GM18873 (cell line): ENCODE data around the gene MRGPRE.

ENCODE experiments used
- ATAC-seq: cut with Tn5 transposase; IDR thresholded peaks from one replicate; pipeline ENCODE4 v1.9.1; 2021; ENCODE audit warnings: mild to moderate bottlenecking, moderate library complexity, moderate number of reproducible peaks; ENCODE audit not compliant: unreplicated experiment, low FRiP score

Gene MRGPRE

DNA sequence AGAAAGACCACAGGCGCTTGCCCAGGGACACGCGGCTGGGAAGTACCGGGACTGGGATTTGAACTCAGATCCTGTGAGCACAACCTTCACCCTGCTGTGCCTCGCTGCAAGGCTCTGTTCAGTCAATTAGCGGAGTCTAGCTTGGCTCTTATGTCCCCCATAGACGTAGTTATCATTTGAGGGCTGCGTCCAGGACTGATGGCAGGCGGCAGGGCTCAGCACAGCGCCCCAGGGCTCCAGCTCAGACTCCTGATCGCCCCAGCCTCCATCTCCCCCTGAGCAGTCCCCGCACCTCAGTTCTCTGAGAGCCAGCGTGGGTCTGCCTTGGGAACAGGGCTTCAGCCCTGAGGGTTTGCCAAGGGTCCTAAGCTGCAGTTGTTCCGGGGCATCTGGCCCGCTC is 33.4 kb downstream of the MRGPRE start:
- no peak for ATAC-seq

GRCh38 chr11:3197878-3198528 is 34.2 kb downstream of the MRGPRE start:
- no peak for ATAC-seq

DNA sequence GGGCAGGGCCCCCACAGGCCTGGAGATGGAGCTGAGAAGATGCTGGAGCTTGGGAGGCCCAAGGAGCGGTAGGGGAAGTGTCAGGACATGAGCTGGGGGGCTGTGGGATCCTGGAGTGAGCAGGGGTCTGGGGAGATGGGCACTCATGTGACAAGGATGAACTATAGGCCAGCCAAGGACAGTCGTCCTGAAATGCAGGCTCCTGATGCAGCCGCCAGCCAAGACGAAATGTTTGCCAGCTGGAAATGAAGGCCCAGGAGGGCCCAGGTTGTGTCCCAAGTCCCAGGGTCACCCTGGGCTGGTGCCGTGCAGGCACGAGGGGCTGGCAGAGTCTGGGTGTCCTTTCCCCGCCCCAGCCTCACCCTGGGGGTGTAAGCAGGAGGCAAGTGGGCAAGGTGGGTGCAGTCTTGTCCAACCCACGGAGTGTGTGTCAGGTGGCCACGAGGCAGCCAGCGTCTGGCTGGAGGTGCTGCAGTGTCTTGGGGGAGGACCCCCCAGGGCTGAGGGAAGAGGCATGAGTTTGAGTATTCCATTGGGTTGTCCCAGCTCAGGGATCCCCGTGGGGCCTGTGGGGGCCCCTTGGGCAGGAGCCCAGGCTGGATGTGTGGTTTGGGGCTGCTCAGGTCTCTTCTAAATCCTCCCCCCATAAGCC is 35.0 kb downstream of the MRGPRE start:
- ATAC-seq, result no peak

GRCh38 chr11:3196161-3197043 is 35.8 kb downstream of the MRGPRE start:
- ATAC-seq, result no peak

DNA sequence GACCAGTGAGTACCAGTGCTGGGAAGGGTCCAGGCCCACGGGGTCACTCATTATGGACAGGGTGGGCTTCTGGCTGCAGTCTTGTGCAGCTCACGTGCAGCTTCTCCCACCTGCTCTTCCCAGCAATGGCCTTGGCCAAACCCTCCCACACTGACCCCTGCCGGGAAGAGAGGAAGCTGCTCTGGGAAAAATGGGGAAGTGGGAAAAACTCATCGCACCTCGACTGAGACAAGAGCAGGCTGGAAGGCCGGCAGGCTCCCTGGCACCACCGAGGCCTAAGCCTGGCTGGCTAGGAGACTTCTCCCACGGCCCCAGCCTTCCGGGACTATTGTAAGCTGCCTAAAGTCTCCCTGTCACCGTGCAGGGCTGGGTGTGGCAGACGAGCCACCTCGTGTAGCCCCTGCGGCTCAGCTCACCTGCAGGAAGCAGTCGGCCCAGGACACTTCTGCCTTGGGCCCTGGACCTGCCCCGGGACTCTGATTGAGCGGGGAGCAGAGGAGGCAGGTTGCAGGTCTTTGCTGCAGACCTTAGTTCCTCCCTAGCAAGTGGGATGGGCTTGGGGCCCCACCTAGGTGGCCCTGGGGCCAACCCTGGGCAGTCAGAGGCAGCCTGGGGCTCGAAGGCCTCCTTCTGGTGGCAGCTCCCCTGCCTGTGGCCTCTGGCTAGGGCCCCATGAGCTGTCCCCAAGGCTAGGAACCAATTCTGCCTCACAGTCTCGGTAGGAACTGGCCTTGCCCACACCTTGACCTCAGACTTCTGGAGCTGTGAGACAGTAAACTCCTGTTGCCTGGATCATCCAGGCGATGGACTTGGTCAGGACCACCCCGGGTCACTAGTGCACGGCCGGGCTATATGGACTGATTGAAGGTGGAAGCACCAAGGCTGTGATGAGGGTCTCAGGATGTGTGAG is 36.7 kb downstream of the MRGPRE start:
- ATAC-seq, result no peak

DNA sequence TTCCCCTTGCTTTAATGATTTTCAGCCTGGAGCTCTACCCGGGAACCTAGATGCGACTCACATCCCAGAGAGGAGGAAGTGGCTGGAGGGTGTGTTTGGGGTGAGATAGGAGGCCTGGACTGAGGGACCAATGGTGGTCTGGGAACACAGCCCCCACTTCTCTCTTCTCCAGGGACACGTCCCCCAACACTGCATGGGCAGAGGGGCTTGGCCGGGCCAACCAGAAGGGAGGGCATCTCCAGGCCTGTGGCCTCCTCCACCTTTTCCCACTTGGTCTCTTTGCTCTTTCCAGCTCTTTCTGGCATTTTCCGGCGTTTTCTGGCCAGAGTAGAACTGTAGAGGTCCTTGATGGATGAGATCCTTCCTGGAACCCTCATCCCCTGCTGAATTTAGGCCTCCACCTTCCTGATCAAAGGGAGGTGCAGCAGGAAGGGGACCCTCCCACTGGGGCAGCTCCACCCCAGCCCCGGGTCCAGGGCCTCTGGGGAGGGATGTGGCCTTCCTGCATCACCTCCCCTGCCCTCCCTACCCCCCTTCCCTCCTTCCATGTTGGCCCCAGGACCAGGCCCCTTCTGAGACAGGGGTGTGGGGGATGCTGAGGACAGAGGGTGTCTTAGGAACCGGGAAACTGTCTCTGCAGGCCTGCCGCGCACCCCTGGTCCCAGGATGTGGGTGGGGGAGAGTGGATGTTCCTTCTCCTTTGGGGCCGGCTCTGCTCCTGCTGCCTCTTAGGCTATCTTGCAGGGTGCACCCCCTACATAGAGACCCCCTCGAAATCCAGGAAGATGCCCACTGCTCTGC is 38.0 kb downstream of the MRGPRE start:
- no peak for ATAC-seq

DNA sequence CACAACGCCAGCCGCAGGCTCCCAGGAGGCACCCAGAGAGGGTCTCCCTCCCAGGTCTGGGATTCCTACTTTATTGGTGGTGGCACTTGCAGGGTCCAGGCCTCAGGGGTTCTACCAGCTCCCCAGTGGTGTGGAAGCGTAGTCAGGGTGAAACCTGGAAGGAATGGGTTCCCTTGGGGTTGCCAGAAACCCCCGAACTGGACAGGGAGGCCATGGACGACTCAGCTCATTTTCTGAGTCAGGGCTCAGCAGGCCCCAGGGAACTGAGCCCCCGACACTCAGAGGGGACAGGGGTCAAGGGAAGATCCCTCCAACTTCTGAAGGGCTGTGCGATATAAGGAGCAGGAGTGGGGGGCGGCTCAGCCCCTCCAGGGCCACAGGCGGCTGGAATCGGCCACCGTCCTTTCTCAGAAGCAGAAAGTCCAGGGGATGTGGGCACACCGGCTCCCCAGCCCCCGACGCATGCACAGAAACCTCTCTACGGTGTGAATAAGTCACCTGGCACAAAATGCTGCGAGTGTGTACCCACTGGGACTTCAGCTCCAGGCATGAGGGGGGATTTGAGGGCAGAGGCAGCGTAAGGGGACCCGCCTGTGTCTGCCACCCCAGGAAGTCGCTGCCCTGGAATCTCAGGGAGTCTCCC is 38.7 kb downstream of the MRGPRE start:
- ATAC-seq, result no peak

GRCh38 chr11:3192511-3193372 is 39.5 kb downstream of the MRGPRE start:
- no peak for ATAC-seq

- ATAC-seq, result no peak
Observed at GRCh38 chr11:3191586-3192324, 40.5 kb downstream of the MRGPRE start.

GRCh38 chr11:3190600-3190999 is 41.6 kb downstream of the MRGPRE start:
- no peak for ATAC-seq

GRCh38 chr11:3189886-3190583 is 42.2 kb downstream of the MRGPRE start:
- no peak for ATAC-seq

- no peak for ATAC-seq
Observed at GRCh38 chr11:3189196-3189843, 42.9 kb downstream of the MRGPRE start.

- ATAC-seq, result no peak
Observed at GRCh38 chr11:3188496-3189195, 43.6 kb downstream of the MRGPRE start.

DNA sequence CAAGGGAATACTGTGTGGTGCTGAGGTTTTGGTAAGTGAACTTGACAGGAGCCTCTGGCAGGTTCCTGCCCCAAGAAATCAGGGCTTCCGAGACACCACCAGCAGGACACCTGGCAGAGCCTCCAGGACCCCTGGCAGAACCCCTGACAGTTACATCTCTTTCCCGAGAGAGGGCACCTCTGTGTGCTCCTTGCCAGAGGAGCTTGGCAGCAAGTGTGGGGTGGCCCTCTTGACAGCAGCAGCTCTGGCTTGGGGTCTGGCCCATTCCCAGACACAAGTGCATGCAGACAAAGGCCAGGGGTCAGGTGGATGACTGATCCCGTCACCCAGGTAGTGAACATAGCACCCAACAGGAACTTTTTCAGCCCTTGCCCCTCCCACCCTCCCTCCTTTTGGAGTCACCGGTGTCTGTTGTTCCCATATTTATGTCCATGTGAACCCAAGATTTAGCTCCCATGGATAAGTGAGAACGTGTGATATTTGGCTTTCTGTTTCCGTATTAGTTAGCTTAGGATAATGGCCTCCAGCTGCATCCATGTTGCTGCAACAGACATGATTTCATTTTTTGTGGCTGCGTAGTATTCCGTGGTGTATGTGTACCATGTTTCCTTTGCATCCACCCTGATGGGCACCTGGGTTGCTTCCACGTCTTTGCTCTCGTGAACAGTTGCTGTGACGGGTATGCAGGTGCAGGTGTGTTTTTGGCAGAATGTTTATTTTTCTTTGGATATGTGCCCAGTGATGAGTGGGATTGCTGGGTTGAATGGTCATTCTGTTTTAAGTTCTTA is 45.9 kb downstream of the MRGPRE start:
- no peak for ATAC-seq

GRCh38 chr11:3184732-3185347 is 47.4 kb downstream of the MRGPRE start:
- ATAC-seq, result no peak
